Measurements from ENCODE around the gene ZNF414.

ZNF414 gene

DNA sequence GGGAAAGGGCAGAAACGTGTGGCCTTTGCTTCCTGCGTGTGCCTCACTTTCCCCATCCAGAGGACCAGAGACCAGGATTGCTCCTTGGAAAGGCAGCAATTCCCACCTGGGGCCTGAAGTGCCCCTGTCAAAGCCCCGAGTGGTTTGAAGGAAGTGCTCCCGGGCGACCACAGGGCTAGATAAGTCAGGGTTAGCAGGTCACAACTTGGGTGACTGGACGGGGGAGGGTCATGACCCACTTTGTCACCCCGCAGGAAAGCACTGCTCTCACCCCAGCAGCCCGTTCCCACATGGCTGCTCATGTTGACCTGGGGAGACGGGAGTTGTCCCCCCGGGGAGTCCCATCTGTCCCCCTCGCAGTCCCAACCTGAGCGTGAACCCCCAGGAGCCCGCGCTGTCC lies 12.0 kb downstream of the ZNF414 start:
- Histone ChIP-seq H3K27me3 (ENCODE audit: control insufficient read depth, insufficient read depth, low read length) (no peaks in the 10 kb centered on the region), H3K4me3 (ENCODE audit: low read length) (no peak overlapping the region), H3K4me1 (ENCODE audit: control insufficient read depth, insufficient read depth, low read length) (peaks cover 3% of the 10 kb centered on the region), H3K9ac (ENCODE audit: low read depth, low read length) (no peak overlapping the region), H3K36me3 (ENCODE audit: insufficient read depth, low read length) (no peaks in the 10 kb centered on the region), H3K9me3 (replicated peaks; ENCODE audit: low read length) (no peaks in the 10 kb centered on the region), H3K4me2 (ENCODE audit: low read length) (no peak overlapping the region)

DNA sequence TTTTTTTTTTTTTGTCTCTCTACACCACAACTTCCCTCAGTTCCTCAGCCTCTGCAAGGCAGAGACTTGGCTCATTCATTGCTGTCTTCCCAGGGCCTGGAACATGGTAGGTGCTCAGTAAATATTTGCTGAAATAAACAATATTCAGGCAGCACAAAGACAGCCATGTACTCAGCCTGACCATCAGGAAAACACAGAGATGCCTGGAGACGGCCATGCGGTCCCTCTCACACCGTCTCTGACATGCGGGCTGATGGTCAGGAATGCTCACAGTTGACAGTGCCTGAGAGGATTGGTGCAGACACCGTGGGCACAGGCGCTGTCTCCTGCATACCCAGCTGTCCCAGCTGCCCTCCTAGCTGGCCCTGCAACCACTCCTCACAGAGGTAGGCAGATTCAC lies 12.5 kb downstream of the ZNF414 start:
- no peak overlapping the region for H3K9ac ChIP-seq (ENCODE audit: low read depth, low read length)
- no peak overlapping the region for H3K4me3 ChIP-seq (ENCODE audit: low read length)
- H3K4me1 ChIP-seq (ENCODE audit: control insufficient read depth, insufficient read depth, low read length) = peaks cover 3% of the 10 kb centered on the region

DNA sequence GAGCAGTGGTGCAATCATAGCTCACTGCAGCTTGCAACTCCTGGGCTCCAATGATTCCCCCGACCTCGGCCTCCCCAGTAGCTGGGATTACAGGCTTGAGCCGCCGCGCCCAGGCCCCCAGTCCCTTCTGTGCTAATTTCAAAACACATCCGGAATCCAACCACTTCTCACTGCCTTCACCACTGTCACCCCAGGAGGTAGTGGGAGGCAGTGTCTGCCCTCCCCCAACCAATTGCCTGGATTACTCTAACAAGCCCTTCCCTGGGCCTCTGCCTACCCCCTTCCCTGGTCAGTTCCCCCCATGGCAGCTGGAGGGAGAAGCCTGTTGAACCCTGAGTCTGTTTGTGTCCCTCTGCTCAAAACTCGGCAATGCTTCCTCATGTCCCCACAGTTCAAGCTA lies 13.8 kb downstream of the ZNF414 start:
- no peaks in the 10 kb centered on the region for H3K4me1 ChIP-seq (ENCODE audit: control insufficient read depth, insufficient read depth, low read length)
- no peak overlapping the region for H3K4me3 ChIP-seq (ENCODE audit: low read length)

More for the DNA sequence above, 12.5 kb downstream of the ZNF414 start:
- no peaks in the 10 kb centered on the region for H3K36me3 ChIP-seq (ENCODE audit: insufficient read depth, low read length)
- no peaks in the 10 kb centered on the region for H3K9me3 ChIP-seq (replicated peaks; ENCODE audit: low read length)
- no peaks in the 10 kb centered on the region for H3K27me3 ChIP-seq (ENCODE audit: control insufficient read depth, insufficient read depth, low read length)
- H3K4me2 ChIP-seq (ENCODE audit: low read length) = no peak overlapping the region

DNA sequence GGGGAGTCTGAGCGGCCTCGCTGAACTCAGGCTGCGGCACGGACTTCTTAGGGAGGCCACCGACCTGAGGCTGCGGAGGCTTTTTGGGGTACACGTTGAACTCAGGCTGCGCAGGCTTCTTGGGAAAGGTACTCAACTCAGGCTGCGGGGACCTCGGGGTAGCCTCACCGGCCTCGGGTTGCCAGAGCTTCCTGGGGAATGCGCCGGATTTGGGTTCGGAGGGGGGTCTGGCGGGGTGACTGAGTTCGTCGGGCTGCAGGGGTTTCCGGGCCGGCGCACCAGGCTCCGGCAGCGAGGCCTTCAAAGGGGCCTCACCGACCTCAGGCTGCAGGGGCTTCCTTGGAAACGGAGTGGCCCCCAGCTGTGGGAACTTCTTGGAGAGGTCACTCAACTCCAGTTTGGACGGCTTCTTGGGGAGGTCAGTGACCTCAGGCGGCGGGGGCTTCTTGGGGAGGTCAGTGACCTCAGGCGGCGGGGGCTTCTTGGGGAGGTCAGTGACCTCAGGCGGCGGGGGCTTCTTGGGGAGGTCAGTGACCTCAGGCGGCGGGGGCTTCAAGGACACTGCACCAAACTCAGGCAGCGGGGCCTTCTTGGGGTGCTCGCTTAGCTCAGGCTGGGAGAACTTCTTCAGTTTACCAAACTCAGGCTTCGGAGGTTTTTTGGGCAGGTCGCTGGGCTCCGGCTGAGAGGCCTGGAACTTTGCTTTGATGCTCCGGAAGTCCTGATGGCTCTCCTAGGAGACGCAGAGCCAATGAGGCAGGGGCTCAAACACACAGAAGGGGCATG lies 14.7 kb downstream of the ZNF414 start:
- no peak overlapping the region for H3K9ac ChIP-seq (ENCODE audit: low read depth, low read length)
- no peaks in the 10 kb centered on the region for H3K4me1 ChIP-seq (ENCODE audit: control insufficient read depth, insufficient read depth, low read length)
- H3K36me3 ChIP-seq (ENCODE audit: insufficient read depth, low read length) = no peaks in the 10 kb centered on the region
- no peak overlapping the region for H3K4me2 ChIP-seq (ENCODE audit: low read length)
- H3K9me3 ChIP-seq (replicated peaks; ENCODE audit: low read length) = no peaks in the 10 kb centered on the region
- H3K27me3 ChIP-seq (ENCODE audit: control insufficient read depth, insufficient read depth, low read length) = no peaks in the 10 kb centered on the region
- H3K4me3 ChIP-seq (ENCODE audit: low read length) = no peak overlapping the region

More for the DNA sequence above, 13.8 kb downstream of the ZNF414 start:
- Histone ChIP-seq H3K4me2 (ENCODE audit: low read length) (no peak overlapping the region), H3K9me3 (replicated peaks; ENCODE audit: low read length) (no peaks in the 10 kb centered on the region), H3K27me3 (ENCODE audit: control insufficient read depth, insufficient read depth, low read length) (no peaks in the 10 kb centered on the region), H3K9ac (ENCODE audit: low read depth, low read length) (no peak overlapping the region), H3K36me3 (ENCODE audit: insufficient read depth, low read length) (no peaks in the 10 kb centered on the region)

DNA sequence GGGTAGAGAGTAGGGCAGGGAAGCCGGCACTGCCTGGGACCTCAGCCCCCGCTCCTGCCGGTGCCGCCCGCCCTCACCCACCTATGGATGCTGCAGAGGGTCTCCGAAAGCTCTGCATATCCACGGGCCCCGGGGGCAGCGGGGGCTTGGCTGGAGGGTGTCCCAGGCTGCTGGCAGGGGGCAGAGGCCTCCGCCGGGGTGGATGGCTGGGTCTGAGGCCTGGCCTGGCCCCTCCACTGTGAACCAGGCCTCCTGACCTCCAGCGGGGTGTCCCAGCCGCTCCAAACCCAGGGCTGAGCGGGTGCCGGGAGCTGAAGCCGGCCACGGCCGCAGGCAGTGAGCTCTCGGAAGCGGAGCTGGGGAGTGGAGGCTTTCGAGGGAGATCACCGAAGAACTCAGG lies 15.7 kb downstream of the ZNF414 start:
- no peak overlapping the region for H3K9ac ChIP-seq (ENCODE audit: low read depth, low read length)
- H3K4me2 ChIP-seq (ENCODE audit: low read length) = no peak overlapping the region
- H3K27me3 ChIP-seq (ENCODE audit: control insufficient read depth, insufficient read depth, low read length) = no peaks in the 10 kb centered on the region
- H3K4me3 ChIP-seq (ENCODE audit: low read length) = no peak overlapping the region
- no peaks in the 10 kb centered on the region for H3K36me3 ChIP-seq (ENCODE audit: insufficient read depth, low read length)
- no peaks in the 10 kb centered on the region for H3K9me3 ChIP-seq (replicated peaks; ENCODE audit: low read length)
- H3K4me1 ChIP-seq (ENCODE audit: control insufficient read depth, insufficient read depth, low read length) = no peaks in the 10 kb centered on the region

DNA sequence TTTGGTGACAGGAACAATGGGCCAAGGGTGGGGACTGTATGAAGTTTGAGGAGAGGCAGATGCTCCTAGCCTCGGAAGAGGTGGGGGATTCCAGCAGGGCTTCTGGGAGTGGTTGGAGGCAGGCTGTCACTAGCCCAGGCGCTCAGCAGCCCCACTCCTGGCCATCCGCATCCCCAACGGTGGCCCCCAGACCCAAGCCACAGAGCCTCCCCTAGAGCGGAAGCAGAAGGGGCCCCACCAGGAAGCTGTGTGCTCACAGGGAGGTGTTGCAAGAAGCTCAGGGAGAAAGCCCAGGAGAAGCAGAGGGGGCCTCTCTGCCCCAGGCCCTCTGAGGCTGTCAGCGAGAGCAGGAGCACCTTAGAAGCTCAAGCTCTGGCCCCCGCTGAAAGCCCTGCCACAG lies 19.8 kb downstream of the ZNF414 start:
- H3K9ac ChIP-seq (ENCODE audit: low read depth, low read length) = no peak overlapping the region
- no peaks in the 10 kb centered on the region for H3K9me3 ChIP-seq (replicated peaks; ENCODE audit: low read length)
- H3K4me2 ChIP-seq (ENCODE audit: low read length) = no peak overlapping the region
- no peaks in the 10 kb centered on the region for H3K4me1 ChIP-seq (ENCODE audit: control insufficient read depth, insufficient read depth, low read length)
- no peaks in the 10 kb centered on the region for H3K27me3 ChIP-seq (ENCODE audit: control insufficient read depth, insufficient read depth, low read length)
- H3K4me3 ChIP-seq (ENCODE audit: low read length) = no peak overlapping the region
- peaks cover 11% of the 10 kb centered on the region for H3K36me3 ChIP-seq (ENCODE audit: insufficient read depth, low read length)

DNA sequence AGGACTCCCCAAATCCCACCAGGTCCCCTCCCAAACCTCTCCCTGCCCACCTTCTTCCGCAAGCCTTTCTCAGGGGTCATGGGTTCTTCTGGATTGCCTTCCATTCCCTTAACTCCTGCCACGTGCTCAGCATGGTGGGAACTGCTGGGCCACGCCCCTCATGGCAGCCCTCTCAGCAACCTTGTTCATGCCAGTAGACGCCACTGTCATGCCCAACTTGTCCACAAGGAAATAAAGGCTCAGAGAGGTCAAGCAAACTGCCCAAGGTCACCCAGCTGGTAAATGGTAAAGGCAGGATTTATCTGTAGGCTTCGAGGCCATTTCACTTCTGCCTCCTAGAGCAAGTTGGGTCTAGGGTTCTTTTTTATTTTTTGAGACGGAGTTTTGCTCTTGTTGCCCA lies 22.4 kb downstream of the ZNF414 start:
- Histone ChIP-seq H3K4me3 (ENCODE audit: low read length) (no peak overlapping the region), H3K4me2 (ENCODE audit: low read length) (no peak overlapping the region), H3K36me3 (ENCODE audit: insufficient read depth, low read length) (peaks cover 37% of the 10 kb centered on the region), H3K27me3 (ENCODE audit: control insufficient read depth, insufficient read depth, low read length) (no peaks in the 10 kb centered on the region), H3K9ac (ENCODE audit: low read depth, low read length) (no peak overlapping the region), H3K9me3 (replicated peaks; ENCODE audit: low read length) (no peaks in the 10 kb centered on the region), H3K4me1 (ENCODE audit: control insufficient read depth, insufficient read depth, low read length) (no peaks in the 10 kb centered on the region)

DNA sequence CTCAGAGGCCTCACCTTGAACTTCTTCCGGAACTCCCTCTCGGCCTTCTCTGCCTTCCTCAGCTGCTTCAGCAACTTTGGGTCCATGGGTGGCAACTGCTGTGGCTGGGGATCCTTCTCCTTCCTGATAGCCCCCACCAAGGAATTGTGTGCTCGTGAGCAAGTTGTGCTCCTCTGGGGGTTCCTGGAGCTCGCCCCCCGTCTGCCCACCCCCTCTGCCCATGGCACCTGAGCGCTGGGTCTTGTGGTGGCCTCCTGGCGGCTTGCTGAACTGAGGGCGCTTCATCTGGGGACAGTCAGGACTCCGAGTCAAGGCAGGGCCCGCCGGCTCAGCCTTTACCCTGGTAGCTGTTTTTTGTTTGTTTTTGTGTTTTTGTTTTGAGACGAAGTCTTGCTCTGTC lies 23.1 kb downstream of the ZNF414 start:
- Histone ChIP-seq H3K4me1 (ENCODE audit: control insufficient read depth, insufficient read depth, low read length) (no peaks in the 10 kb centered on the region), H3K4me3 (ENCODE audit: low read length) (no peak overlapping the region), H3K9me3 (replicated peaks; ENCODE audit: low read length) (no peaks in the 10 kb centered on the region), H3K9ac (ENCODE audit: low read depth, low read length) (no peak overlapping the region), H3K27me3 (ENCODE audit: control insufficient read depth, insufficient read depth, low read length) (no peaks in the 10 kb centered on the region), H3K36me3 (ENCODE audit: insufficient read depth, low read length) (peaks cover 44% of the 10 kb centered on the region), H3K4me2 (ENCODE audit: low read length) (no peak overlapping the region)

DNA sequence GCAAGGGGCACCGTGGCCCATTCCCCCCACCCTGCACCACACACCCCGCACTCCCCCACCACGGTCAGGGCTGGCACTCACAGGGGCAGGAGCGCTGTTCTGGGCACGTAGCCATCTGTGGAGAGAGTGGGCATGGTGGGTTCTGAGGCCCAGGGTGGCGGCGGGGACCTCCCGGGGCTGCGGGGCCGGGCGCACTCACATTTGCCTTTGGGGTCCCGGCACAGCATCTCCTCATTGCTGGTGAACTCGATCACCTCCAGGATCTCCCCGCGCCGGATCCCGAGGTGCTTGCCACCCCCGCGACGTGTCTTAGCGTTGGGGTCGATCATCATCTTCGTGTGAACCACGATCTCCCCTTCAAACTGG lies 23.6 kb downstream of the ZNF414 start:
- H3K4me3 ChIP-seq (ENCODE audit: low read length) = no peak overlapping the region

DNA sequence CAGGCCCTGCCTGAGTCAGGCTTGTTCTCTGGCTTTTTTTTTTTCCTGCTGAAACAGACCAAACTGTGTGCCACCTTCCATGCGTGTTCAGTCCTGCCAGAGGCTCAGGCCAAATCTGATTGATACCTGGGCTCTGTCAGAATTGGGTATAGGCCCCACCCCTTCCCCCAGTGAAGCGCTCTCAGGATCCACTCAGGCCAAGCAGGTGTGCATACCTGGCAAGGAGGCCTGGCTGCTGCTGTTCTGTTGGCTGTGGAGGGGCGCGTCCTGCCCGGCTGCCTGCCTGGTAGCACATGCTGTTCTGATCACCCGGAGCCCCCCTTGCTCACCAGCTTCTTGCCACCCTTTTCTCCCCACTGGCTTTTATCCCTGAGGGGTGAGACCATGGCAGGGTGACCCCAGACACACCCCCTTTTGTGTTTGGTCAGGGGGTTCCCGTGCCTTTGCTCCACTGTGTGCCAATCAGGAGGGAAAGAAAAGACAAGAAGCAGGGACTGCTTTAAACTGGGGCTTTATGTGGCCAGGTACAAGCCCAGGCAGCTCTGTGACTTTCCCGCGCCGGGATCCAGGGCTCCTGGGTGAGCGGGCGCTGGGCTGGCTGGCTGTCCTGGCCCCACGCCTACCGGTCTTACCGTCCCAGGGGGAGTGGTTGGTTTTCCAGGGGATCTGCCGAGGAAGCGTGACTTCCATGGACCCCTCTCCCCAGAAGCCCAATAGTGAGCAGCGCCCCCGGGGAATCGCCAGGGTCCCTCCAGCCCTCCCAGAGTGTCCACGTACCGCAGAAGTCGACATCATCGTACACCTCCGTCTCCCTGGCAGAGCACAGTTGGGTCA lies 24.2 kb downstream of the ZNF414 start:
- Histone ChIP-seq H3K9me3 (replicated peaks; ENCODE audit: low read length) (no peaks in the 10 kb centered on the region), H3K4me2 (ENCODE audit: low read length) (no peak overlapping the region), H3K27me3 (ENCODE audit: control insufficient read depth, insufficient read depth, low read length) (no peaks in the 10 kb centered on the region), H3K4me3 (ENCODE audit: low read length) (no peak overlapping the region), H3K4me1 (ENCODE audit: control insufficient read depth, insufficient read depth, low read length) (no peaks in the 10 kb centered on the region), H3K36me3 (ENCODE audit: insufficient read depth, low read length) (peaks cover 55% of the 10 kb centered on the region), H3K9ac (ENCODE audit: low read depth, low read length) (no peak overlapping the region)

More for the DNA sequence above, 23.6 kb downstream of the ZNF414 start:
- Histone ChIP-seq H3K4me2 (ENCODE audit: low read length) (no peak overlapping the region), H3K27me3 (ENCODE audit: control insufficient read depth, insufficient read depth, low read length) (no peaks in the 10 kb centered on the region), H3K9me3 (replicated peaks; ENCODE audit: low read length) (no peaks in the 10 kb centered on the region), H3K9ac (ENCODE audit: low read depth, low read length) (no peak overlapping the region), H3K36me3 (ENCODE audit: insufficient read depth, low read length) (peaks cover 49% of the 10 kb centered on the region), H3K4me1 (ENCODE audit: control insufficient read depth, insufficient read depth, low read length) (no peaks in the 10 kb centered on the region)

DNA sequence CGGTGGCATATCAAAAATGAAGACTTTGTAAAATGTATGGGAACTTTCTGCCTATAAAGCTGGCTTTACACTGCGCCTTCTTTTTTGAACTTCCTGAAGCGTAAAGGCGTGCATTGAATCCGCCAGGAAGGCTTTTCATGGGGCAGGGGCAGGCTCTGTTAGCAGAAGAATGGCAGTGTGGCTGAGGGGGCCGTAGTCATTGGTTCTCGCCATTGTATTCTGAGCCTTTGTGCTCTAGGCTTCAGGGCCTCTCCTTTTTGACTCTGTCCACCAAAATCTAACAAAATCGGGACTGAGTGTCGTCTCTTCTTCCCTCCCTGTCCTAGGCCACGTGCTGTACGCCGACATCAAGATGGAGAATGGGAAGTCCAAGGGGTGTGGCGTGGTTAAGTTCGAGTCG lies 25.6 kb downstream of the ZNF414 start:
- Histone ChIP-seq H3K4me3 (ENCODE audit: low read length) (no peak overlapping the region), H3K9me3 (replicated peaks; ENCODE audit: low read length) (no peaks in the 10 kb centered on the region), H3K9ac (ENCODE audit: low read depth, low read length) (no peak overlapping the region), H3K36me3 (ENCODE audit: insufficient read depth, low read length) (peaks cover 67% of the 10 kb centered on the region), H3K4me2 (ENCODE audit: low read length) (no peak overlapping the region), H3K27me3 (ENCODE audit: control insufficient read depth, insufficient read depth, low read length) (no peaks in the 10 kb centered on the region), H3K4me1 (ENCODE audit: control insufficient read depth, insufficient read depth, low read length) (no peaks in the 10 kb centered on the region)

All from skeletal muscle satellite cell (primary cell).